Thoracic aorta (tissue), 2 donors: Measurements from ENCODE around the gene NAV3. TPM values are rescaled to one million over a fixed set of nuclear protein-coding genes. Genes with fewer than 3 reads are reported as not detected.

Experiments
- ATAC-seq: fragments of 150-250 bp; one replicate; pipeline ENCODE4 v1.8.0; 2017; ENCODE audit warnings: low read depth; ENCODE audit not compliant: insufficient number of reproducible peaks, low FRiP score
- DNase-seq: peaks from one replicate; pipeline ENCODE4 v3.0.0-alpha.2; 2020; ENCODE audit warnings: low spot score
- H3K27ac ChIP-seq, 2 donors: fragments of 200-600 bp; sonication (generic); 1 replicate in 1 of 2; 2 replicates in 1 of 2; pipeline ENCODE4 v1.5.1; 2016; ENCODE audit warnings: mild to moderate bottlenecking in 2 of 2, moderate library complexity in 2 of 2
- H3K27me3 ChIP-seq: fragments of 200-600 bp; sonication (generic); replicated peaks from 2 replicates; pipeline ENCODE4 v1.6.0; 2016; ENCODE audit warnings: mild to moderate bottlenecking; ENCODE audit not compliant: insufficient read depth
- H3K36me3 ChIP-seq: fragments of 200-600 bp; sonication (generic); one replicate; pipeline ENCODE4 v1.5.1; 2016
- H3K4me1 ChIP-seq, 2 donors: fragments of 200-600 bp; sonication (generic); 1 replicate in 1 of 2; 2 replicates in 1 of 2; pipeline versions ENCODE4 v1.5.1 to v1.6.0; 2016; ENCODE audit warnings: low read depth in 2 of 2, mild to moderate bottlenecking in 1 of 2; ENCODE audit not compliant: control insufficient read depth in 1 of 2
- H3K4me3 ChIP-seq: fragments of 200-600 bp; sonication (generic); 2 replicates; pipeline ENCODE4 v1.5.1; 2016; ENCODE audit warnings: mild to moderate bottlenecking
- H3K9me3 ChIP-seq: fragments of 200-600 bp; sonication (generic); 2 replicates; pipeline ENCODE4 v1.5.1; 2016
- total RNA-seq, 2 donors: library from RNA; depleted of rRNA; stranded (reverse); fragments of >200 nt; gene quantifications; one replicate each; pipeline versions ENCODE4 v1.1.0 to v1.2.3, GENCODE V29; 2016
- TF ChIP-seq, protein P1 (sequence below): fragments of 200-600 bp; sonication (generic); IDR thresholded peaks from one replicate; pipeline ENCODE4 v1.5.1; 2019; ENCODE audit warnings: antibody characterized with exemption

NAV3 gene
- total RNA-seq, 2 donors from 2014 or later: 9.3 to 11.6 TPM

- DNase-seq (no peak), ATAC-seq (no peak)
- Histone ChIP-seq H3K4me3 (no peak overlapping the region), H3K36me3 (no peaks in the 10 kb centered on the region), H3K27me3 (no peaks in the 10 kb centered on the region), H3K9me3 (no peaks in the 10 kb centered on the region), H3K27ac (no peak overlapping the region), H3K4me1 (peaks cover 0 to 6% of the 10 kb centered on the region in 2 donors)
- TF ChIP-seq, protein P1, sequence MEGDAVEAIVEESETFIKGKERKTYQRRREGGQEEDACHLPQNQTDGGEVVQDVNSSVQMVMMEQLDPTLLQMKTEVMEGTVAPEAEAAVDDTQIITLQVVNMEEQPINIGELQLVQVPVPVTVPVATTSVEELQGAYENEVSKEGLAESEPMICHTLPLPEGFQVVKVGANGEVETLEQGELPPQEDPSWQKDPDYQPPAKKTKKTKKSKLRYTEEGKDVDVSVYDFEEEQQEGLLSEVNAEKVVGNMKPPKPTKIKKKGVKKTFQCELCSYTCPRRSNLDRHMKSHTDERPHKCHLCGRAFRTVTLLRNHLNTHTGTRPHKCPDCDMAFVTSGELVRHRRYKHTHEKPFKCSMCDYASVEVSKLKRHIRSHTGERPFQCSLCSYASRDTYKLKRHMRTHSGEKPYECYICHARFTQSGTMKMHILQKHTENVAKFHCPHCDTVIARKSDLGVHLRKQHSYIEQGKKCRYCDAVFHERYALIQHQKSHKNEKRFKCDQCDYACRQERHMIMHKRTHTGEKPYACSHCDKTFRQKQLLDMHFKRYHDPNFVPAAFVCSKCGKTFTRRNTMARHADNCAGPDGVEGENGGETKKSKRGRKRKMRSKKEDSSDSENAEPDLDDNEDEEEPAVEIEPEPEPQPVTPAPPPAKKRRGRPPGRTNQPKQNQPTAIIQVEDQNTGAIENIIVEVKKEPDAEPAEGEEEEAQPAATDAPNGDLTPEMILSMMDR: no peak
Observed at GRCh38 chr12:77786675-77787074, 44.0 kb upstream of the NAV3 start.

DNA sequence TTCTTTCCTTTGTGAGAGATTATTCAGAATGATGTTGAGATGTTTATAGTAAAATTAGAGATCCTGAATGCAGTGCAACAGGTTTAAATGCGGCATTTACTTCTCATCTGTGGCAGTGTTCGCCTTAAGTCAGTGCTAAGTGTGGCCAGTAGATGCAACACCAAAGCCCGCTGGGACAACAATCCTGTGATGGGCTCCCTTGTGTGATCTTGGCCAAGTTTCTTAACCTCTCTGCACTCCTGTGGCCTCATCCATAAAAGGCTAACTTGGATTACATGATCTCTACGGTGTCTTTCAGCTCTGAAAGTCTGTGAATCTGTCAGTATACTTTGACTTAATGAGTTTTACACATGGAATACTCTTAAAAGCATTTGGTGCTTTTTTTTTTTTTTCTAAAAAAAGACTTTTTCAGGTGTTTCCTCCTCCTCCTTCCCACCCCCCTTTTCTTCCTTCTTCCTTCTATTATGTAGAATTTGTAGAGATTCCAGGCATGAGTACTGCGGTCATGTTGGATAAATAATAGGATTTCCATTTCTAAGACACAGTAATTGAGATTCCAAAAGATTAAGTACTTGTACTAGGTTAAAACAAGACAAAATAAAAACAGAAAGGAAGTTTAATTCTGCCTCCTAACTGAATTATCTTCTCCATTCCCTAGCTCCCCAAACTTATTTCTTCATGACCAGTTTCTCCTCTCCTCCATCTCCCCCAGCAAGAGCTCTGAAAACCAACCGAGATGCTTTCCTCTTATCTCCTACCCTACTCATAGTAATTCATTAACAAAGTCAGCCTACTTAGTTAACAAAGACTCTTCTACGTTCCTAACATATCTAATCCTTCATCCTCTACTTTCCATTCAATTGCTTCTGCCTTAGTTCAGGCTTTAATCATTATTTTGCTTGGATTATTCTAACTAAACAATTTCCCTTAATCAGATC, 42.2 kb upstream of the NAV3 start:
- Histone ChIP-seq H3K27ac (no peak overlapping the region), H3K4me1 (peaks cover 0 to 6% of the 10 kb centered on the region in 2 donors), H3K27me3 (no peaks in the 10 kb centered on the region), H3K36me3 (no peaks in the 10 kb centered on the region), H3K4me3 (no peak overlapping the region), H3K9me3 (no peaks in the 10 kb centered on the region)
- DNase-seq (no peak), ATAC-seq (no peak)
- TF ChIP-seq, protein P1: no peak

DNA sequence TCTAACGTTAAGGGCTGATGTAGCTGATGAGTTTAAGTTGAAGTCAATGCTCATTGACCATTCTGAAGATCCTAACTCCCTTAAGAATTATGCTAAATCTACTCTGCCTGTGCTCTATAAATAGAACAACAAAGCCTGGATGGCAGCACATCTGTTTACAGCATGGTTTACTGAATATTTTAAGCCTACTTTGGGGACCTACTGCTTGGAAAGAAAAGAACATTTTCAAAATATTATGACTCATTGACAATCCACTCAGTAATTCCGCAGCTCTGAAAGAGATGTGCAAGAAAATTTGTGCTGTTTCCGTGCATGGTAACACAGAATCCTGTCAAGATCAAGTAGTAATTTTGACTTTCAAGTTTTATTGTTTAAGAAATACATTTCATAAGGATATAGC, 35.0 kb upstream of the NAV3 start:
- Histone ChIP-seq H3K27ac (no peak overlapping the region), H3K4me3 (no peak overlapping the region), H3K27me3 (no peaks in the 10 kb centered on the region), H3K9me3 (no peaks in the 10 kb centered on the region), H3K36me3 (no peaks in the 10 kb centered on the region), H3K4me1 (no peaks in the 10 kb centered on the region)
- ATAC-seq (no peak), DNase-seq (no peak)
- TF ChIP-seq, protein P1: no peak

- DNase-seq (no peak), ATAC-seq (no peak)
- Histone ChIP-seq H3K36me3 (no peaks in the 10 kb centered on the region), H3K9me3 (no peaks in the 10 kb centered on the region), H3K27ac (no peak overlapping the region), H3K4me1 (no peaks in the 10 kb centered on the region), H3K4me3 (no peak overlapping the region), H3K27me3 (no peaks in the 10 kb centered on the region)
- TF ChIP-seq, protein P1: no peak
Observed at GRCh38 chr12:77796775-77797174, 33.9 kb upstream of the NAV3 start.

- DNase-seq (no peak), ATAC-seq (no peak)
- Histone ChIP-seq H3K36me3 (no peaks in the 10 kb centered on the region), H3K4me3 (no peak overlapping the region), H3K27me3 (no peaks in the 10 kb centered on the region), H3K4me1 (no peaks in the 10 kb centered on the region), H3K9me3 (peaks cover 9% of the 10 kb centered on the region), H3K27ac (no peak overlapping the region)
- TF ChIP-seq, protein P1: no peak
Observed at GRCh38 chr12:77800501-77800900, 30.2 kb upstream of the NAV3 start.
